VCaP (cell line): Measurements from ENCODE around the gene KATNB1.

Experiments
- H3K27ac ChIP-seq: fragments of 450-650 bp; 2 replicates; pipeline ENCODE4 v1.5.1; 2017
- CTCF ChIP-seq: fragments of 450-650 bp; conservative IDR thresholded peaks from 2 replicates; pipeline ENCODE4 v1.5.1; 2017; ENCODE audit warnings: mild to moderate bottlenecking, moderate library complexity

Gene KATNB1

GRCh38 chr16:57757326-57757786 is 21.8 kb downstream of the KATNB1 start:
- H3K27ac ChIP-seq: no peak overlapping the region

GRCh38 chr16:57757883-57758282 is 22.3 kb downstream of the KATNB1 start:
- no peak for TF ChIP-seq CTCF
- H3K27ac ChIP-seq: no peak overlapping the region

More at GRCh38 chr16:57757326-57757786, 21.8 kb downstream of the KATNB1 start:
- TF ChIP-seq CTCF: peak; percentile 91

DNA sequence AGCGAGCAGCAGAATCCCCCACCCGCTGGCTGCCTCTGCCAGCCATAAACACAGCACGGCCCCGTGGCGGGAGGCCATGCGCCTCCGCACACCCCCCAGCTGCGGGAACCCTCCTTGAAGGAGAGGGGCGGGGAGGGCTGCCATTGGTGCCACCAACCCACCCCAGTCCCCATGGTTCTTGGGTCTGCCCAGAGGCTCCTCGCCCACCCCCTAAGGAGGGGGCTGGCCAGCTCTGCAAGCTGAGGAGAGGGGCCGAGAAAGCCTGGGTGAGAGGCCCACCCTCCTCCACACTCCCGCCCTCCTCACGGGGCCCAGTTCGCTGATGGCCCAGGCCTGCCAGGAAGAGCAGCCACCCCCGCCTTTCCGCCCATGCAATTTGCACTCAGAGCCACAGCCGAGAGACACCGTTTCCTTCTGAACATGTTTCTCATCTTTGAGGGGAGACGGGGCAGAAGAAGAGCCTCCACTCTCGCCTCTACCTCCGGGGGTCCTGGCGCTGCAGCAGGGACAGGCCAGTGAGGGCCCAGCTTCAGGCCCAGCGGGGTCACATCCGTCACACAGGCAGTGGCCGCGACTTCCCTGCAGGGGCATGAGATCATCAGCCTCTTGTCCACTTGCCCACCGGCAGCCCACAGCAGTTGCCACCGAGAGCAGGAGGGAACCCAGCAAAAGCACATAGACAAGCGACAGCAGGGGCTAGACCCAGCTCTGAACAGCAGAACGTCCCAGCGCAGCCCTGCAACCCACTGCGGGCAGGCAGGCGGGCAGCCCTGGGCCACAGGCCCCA is 23.0 kb downstream of the KATNB1 start:
- TF ChIP-seq CTCF: no peak
- H3K27ac ChIP-seq: no peak overlapping the region

- no peak overlapping the region for H3K27ac ChIP-seq
- no peak for TF ChIP-seq CTCF
These were observed 23.6 kb downstream of the KATNB1 start for GRCh38 chr16:57759131-57759530.

- no peak overlapping the region for H3K27ac ChIP-seq
- TF ChIP-seq CTCF: no peak
These were observed 24.2 kb downstream of the KATNB1 start for GRCh38 chr16:57759541-57760356.

DNA sequence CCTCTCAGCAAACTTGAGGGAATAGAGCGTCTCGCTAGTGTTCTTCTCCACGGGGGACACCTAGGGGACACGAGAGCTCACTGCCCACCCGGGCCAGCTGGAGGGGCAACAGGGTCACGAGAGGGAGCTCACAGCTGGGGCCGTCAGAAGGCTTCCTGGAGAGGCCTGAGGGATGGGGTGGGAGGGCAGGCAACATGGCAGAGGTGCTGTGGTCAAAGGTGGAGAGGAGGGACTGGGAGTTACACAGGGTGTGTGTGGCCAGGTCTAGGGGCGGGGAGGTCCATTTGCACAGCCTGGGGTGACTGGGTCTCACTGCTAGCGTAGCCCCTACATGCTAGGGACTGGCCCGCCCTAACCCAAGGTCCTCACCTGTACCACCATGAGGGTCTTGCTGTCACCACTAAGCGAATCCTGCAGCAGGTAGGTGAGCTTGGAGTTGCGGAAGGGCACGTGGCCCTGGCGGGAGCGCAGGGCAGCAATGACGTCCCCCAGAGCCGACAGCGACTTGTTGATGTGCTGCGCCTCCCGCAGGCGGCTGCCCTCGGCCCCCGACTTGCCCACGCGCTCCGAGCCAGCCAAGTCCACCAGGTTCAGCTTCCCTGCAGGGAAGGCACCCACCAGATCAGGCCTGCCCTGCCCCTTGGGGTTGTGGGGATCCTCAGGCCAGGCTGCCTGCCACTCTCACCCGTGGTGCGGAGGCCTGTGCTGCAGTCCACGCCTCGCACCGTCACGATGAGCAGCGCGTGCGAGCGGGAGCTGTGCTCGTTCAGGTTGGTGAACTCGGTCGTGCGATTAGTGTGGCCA is 25.0 kb downstream of the KATNB1 start:
- no peak overlapping the region for H3K27ac ChIP-seq
- no peak for TF ChIP-seq CTCF

GRCh38 chr16:57761301-57761700 is 25.7 kb downstream of the KATNB1 start:
- no peak overlapping the region for H3K27ac ChIP-seq
- TF ChIP-seq CTCF: no peak
